ENCODE results near the gene FHOD1.

FHOD1 gene

GRCh38 chr16:67188798-67189197 lies 58.5 kb downstream of the FHOD1 start:
- DNase-seq, result no peak

- DNase-seq, result no peak
These were observed 59.0 kb downstream of the FHOD1 start for GRCh38 chr16:67188323-67188722.

- DNase-seq, result no peak
These were observed 59.9 kb downstream of the FHOD1 start for GRCh38 chr16:67187175-67187890.

- no peak for DNase-seq
These were observed 60.7 kb downstream of the FHOD1 start for GRCh38 chr16:67186550-67186950.

GRCh38 chr16:67185651-67186134 lies 61.6 kb downstream of the FHOD1 start:
- DNase-seq, result no peak

GRCh38 chr16:67184995-67185650 lies 62.2 kb downstream of the FHOD1 start:
- DNase-seq, result peak; percentile 88

GRCh38 chr16:67184453-67184994 lies 62.8 kb downstream of the FHOD1 start:
- no peak for DNase-seq

GRCh38 chr16:67183627-67184452 lies 63.4 kb downstream of the FHOD1 start, which contains the start of gene MATCAP1:
Gene MATCAP1, minus strand, starts transcription at chr16:67183963. Its CDS starts 3,353 bp downstream, at chr16:67180610.
- DNase-seq, result peak; percentile 98

GRCh38 chr16:67183284-67183626 lies 64.0 kb downstream of the FHOD1 start:
- DNase-seq, result no peak

- no peak for DNase-seq
These were observed 65.0 kb downstream of the FHOD1 start for GRCh38 chr16:67182288-67182687.

- DNase-seq, result no peak
These were observed 65.9 kb downstream of the FHOD1 start for GRCh38 chr16:67181346-67181745.

- DNase-seq, result no peak
These were observed 67.1 kb downstream of the FHOD1 start for GRCh38 chr16:67180166-67180565.

- DNase-seq, result peak; percentile 40
These were observed 67.7 kb downstream of the FHOD1 start for GRCh38 chr16:67179421-67180080.

All from activated CD4-positive, alpha-beta T cell treated with anti-CD3 and anti-CD28 coated beads, Interleukin-2, Interleukin-6, amounts not matched to agents 100 ng/mL and 50 ng/mL, durations not matched to agents 16 hours and 8 hours (primary cell).